Measurements from ENCODE around the gene PLXNB2.
A peak's percentile ranks its signal among the peaks of the same experiment; 100 is the strongest.

Gene PLXNB2

DNA sequence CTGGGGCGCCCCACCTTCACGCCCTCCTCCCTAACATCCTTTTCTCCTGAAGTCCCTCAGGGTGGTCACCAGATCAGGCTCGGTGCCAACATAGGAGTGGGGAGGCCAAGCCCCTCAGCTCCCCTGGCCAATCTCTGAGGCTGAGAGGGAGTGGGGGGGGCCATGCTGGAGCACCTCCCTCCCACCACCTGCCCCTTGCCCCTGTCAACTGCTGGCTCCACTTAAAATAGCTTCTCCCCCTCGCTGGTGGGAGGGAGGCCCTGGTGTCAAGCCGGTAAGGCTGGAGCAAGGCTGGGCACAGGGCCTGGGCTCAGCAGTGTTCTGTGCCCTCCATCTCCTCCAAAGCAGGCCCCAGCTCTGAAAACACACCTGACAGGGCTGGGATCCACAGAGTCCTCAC, 4.9 kb downstream of the PLXNB2 start:
- TF ChIP-seq, protein P1, sequence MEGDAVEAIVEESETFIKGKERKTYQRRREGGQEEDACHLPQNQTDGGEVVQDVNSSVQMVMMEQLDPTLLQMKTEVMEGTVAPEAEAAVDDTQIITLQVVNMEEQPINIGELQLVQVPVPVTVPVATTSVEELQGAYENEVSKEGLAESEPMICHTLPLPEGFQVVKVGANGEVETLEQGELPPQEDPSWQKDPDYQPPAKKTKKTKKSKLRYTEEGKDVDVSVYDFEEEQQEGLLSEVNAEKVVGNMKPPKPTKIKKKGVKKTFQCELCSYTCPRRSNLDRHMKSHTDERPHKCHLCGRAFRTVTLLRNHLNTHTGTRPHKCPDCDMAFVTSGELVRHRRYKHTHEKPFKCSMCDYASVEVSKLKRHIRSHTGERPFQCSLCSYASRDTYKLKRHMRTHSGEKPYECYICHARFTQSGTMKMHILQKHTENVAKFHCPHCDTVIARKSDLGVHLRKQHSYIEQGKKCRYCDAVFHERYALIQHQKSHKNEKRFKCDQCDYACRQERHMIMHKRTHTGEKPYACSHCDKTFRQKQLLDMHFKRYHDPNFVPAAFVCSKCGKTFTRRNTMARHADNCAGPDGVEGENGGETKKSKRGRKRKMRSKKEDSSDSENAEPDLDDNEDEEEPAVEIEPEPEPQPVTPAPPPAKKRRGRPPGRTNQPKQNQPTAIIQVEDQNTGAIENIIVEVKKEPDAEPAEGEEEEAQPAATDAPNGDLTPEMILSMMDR (IDR thresholded peaks at IDR 0.05; ENCODE audit: low read depth, low read length) = no peak
- DNase-seq (ENCODE audit: low read depth in 2 of 2) = no peak
- H3K4me3 ChIP-seq (replicated peaks in 1 of 2; ENCODE audit: low read depth in 2 of 2, low read length in 2 of 2) = no peak overlapping the region

DNA sequence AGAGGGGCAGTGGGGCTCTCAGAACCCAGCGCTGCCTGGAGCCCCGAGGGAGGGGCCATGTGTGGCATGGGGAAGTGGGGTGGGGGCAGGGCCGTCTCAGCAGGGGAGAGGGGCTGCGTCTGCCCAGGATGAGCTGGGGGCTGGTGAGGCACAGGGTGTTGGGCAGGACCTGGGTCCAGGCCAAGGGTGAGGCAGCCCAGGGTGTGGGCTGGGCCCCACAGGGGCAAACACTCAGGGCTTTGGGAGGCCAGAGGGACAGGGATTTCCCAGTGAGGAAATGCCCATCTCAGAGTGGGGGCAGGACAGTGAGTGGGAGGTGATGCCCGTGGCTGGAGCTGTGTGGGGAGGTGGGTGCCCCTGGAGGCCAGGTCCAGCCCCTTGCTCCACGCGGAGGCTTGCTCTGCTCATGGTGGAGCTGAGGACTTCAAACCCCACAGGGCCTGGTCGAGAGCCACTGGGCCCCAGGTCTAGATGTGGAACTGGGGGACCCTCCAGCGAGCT, 5.4 kb downstream of the PLXNB2 start:
- H3K4me3 ChIP-seq (replicated peaks in 1 of 2; ENCODE audit: low read depth in 2 of 2, low read length in 2 of 2) = no peak overlapping the region
- TF ChIP-seq, protein P1 (IDR thresholded peaks at IDR 0.05; ENCODE audit: low read depth, low read length) = no peak
- peak in 1 of 2 donors; percentile 50 for DNase-seq (ENCODE audit: low read depth in 2 of 2)

DNA sequence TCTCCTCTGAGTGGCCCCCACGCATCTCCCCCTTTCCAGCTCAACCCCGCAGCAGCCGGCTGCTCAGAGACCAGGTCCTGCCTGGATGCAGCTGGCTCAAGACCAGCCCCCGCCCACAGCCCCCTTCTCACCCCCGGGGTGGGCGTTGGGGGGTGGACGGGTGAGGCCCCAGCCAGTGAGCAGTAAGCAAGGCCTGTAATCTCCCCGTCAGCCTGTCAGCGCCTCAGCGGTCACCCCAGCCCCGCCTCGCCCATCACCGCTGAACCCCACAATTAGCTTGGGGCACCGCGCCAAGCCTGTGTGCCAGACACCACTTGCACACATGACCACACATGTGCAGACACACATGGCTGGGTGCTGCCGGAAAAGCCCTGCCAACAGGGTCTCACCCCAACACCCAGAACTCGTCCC, 5.9 kb downstream of the PLXNB2 start:
- DNase-seq (ENCODE audit: low read depth in 2 of 2) = peak in 1 of 2 donors; percentile 52
- no peak overlapping the region for H3K4me3 ChIP-seq (replicated peaks in 1 of 2; ENCODE audit: low read depth in 2 of 2, low read length in 2 of 2)
- TF ChIP-seq, protein P1 (IDR thresholded peaks at IDR 0.05; ENCODE audit: low read depth, low read length) = no peak

DNA sequence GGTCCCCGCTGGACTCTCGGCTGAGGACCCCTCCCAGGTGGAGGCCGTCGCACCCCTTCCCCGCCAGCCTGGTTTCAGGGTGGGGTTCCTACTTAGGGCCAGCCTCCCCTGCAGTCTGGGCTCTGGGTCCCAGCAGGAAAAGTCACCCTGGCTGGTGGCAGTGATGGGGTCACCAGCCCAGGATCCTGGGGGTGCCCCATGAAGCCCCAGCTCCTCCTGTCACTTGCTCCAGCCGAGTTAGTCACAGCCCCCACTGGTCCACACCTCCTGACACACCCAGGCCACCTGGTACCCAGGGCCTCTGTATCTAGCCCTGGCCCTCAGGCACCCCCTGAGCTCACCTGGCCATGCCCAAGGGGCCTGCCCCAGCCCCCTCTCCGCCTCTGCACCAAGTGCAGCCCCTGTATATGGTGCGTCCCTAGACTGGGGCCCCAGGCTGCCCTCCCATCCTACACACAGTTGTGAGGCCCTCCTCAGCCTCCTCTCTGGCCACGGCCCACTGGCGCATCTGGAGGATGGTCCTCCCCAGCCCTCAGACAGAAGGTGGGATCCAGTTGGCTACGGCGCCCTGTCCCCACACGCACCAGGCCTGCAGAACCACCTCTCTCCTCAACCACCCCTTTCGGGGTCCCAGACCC, 6.7 kb downstream of the PLXNB2 start:
- peak overlapping the region in 1 of 2 donors; percentile 3 for H3K4me3 ChIP-seq (replicated peaks in 1 of 2; ENCODE audit: low read depth in 2 of 2, low read length in 2 of 2)
- TF ChIP-seq, protein P1 (IDR thresholded peaks at IDR 0.05; ENCODE audit: low read depth, low read length) = no peak

DNA sequence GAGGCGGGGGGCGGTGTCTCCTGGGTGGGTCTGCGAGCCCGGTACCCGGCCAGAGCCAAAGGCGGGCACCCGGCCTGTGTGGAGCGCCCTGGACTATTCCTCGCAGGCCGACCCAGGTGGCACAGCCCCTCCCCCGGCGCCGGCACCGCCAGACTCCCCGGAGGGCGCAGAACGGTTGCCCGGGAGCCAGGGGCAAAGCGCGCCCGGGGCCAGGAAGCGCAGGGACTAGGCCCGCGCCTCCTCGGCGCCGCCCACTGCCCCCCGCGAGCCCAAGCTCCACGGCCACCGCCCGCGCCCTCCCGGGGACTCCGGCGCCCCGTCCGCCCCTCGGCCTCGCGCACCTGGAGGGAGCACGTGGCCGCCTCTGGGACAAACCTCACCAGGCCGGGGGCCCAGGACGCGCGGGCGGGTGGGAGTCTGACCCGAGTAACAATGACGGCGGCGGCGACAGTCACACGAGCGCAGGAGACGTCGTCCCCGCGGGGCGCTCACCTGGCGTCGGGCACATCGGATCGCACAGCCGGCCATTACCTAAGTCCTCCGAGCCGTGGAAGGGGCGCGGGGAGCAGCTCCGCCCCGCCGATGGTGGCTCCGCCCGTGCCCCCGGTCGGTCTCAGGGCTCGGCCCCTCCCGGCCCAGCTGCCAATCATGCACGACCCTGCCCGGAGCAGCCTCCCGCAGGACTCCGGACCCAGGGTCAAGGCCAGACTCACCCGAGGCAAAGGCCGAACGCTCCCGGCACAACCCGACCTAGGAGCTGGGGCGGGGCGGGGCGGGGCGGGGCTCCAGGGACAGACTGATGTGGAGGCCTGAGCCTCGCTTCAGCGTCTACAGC, 7.4 kb downstream of the PLXNB2 start:
- no peak for DNase-seq (ENCODE audit: low read depth in 2 of 2)
- no peak overlapping the region for H3K4me3 ChIP-seq (replicated peaks in 1 of 2; ENCODE audit: low read depth in 2 of 2, low read length in 2 of 2)
- TF ChIP-seq, protein P1 (IDR thresholded peaks at IDR 0.05; ENCODE audit: low read depth, low read length) = no peak

More for the DNA sequence above, 6.7 kb downstream of the PLXNB2 start:
- no peak for DNase-seq (ENCODE audit: low read depth in 2 of 2)

DNA sequence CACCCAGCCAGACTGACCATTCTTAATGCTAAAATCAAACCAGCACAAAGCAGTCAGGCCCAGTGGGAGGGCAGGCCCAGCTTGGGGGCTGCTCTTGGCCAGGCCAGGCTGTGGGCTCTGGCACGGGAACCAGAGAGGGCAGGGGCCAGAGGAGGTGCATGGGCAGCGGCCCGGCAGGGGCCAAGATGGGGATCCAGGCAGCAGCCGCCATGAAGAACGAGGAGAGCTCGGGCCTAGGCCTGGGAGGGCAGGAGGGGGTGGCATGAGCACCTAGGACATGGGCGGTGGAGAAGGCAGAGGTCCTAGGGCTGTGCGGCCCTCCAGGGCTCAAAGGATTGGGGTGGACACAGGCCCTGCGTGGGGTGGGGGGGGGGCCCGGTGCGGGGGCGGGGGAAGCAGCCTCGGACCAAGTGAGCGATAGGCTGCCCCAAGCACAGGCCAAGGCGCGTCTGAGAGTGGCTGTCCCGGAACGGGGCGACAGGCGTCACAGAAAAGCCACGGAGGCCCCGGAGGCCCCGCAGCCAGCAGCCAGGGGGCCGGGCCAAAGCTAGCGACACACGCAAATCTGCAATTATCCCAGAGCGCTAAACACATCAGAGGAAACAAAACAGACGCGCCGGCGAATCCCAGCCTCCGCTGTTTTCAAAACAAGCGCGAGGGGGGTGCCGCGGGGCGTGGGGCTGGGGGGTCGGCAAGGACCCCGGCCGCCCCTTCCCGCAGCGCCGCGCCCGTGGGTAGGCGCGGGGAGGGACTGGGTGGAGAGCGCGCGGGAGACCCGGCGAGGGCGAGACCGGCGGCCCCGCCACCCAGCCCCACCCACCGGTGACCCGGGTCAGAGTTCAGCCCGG, 8.3 kb downstream of the PLXNB2 start:
- TF ChIP-seq, protein P1 (IDR thresholded peaks at IDR 0.05; ENCODE audit: low read depth, low read length) = no peak
- H3K4me3 ChIP-seq (replicated peaks in 1 of 2; ENCODE audit: low read depth in 2 of 2, low read length in 2 of 2) = no peak overlapping the region
- no peak for DNase-seq (ENCODE audit: low read depth in 2 of 2)

All from cardiac fibroblast (primary cell).